Astrocyte (in vitro differentiated cells and primary cell): ENCODE measurements around the gene SMO.

Source experiments
- EZH2 ChIP-seq: IDR thresholded peaks from 2 replicates; pipeline ENCODE4 v1.6.1; 2012; ENCODE audit warnings: mild to moderate bottlenecking, low read length, inconsistent platforms; ENCODE audit not compliant: insufficient read depth
- TF ChIP-seq, protein P1 (sequence below): IDR thresholded peaks from 2 replicates; pipeline ENCODE4 v1.5.1; 2011; ENCODE audit warnings: low read depth, mild to moderate bottlenecking, inconsistent platforms, low read length, moderate library complexity; ENCODE audit not compliant: insufficient read depth

DNA sequence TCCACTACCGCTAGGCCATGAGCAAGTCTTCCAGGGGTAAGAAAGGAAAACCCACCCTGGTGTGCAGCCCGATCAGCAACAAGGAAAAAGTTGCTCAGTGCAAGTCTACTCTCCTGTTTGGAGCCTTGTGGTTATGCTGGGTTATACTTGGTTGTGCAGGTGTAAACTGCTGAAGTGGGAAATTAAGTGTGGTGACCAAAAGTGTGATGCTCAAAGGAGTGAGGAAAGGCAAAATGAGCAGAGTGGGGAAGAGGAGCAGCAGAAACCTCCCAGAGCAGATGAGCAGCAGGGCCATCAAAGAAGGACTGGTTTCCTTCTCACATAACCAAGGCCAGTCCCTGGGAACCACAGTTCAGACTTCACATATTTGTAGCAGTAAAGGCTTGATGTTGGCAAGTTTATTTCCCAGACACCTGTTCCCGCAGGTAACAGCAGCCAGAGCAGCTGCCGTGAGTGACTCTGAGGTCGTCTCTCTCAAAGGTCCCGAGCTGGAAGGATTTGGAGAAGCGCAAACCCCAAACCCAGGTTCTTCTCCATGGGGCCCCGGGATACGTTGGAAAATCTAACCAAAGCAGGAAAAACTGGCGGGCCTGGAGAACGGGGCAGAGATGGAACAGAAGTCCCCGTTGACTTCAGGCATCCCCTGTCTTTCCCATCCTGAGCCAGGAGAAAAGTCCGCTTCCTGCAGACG is 607 bp upstream of the SMO start:
- TF ChIP-seq, protein P1, sequence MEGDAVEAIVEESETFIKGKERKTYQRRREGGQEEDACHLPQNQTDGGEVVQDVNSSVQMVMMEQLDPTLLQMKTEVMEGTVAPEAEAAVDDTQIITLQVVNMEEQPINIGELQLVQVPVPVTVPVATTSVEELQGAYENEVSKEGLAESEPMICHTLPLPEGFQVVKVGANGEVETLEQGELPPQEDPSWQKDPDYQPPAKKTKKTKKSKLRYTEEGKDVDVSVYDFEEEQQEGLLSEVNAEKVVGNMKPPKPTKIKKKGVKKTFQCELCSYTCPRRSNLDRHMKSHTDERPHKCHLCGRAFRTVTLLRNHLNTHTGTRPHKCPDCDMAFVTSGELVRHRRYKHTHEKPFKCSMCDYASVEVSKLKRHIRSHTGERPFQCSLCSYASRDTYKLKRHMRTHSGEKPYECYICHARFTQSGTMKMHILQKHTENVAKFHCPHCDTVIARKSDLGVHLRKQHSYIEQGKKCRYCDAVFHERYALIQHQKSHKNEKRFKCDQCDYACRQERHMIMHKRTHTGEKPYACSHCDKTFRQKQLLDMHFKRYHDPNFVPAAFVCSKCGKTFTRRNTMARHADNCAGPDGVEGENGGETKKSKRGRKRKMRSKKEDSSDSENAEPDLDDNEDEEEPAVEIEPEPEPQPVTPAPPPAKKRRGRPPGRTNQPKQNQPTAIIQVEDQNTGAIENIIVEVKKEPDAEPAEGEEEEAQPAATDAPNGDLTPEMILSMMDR, result no peak
- TF ChIP-seq EZH2, result no peak
